ENCODE results near the gene DNAJC18.

- TF ChIP-seq, protein P1, sequence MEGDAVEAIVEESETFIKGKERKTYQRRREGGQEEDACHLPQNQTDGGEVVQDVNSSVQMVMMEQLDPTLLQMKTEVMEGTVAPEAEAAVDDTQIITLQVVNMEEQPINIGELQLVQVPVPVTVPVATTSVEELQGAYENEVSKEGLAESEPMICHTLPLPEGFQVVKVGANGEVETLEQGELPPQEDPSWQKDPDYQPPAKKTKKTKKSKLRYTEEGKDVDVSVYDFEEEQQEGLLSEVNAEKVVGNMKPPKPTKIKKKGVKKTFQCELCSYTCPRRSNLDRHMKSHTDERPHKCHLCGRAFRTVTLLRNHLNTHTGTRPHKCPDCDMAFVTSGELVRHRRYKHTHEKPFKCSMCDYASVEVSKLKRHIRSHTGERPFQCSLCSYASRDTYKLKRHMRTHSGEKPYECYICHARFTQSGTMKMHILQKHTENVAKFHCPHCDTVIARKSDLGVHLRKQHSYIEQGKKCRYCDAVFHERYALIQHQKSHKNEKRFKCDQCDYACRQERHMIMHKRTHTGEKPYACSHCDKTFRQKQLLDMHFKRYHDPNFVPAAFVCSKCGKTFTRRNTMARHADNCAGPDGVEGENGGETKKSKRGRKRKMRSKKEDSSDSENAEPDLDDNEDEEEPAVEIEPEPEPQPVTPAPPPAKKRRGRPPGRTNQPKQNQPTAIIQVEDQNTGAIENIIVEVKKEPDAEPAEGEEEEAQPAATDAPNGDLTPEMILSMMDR (IDR thresholded peaks at IDR 0.05): no peak
- TF ChIP-seq POLR2A (IDR thresholded peaks at IDR 0.05) (no peak), POLR2AphosphoS5 (IDR thresholded peaks at IDR 0.05) (no peak), EP300 (IDR thresholded peaks at IDR 0.05) (no peak)
Measured at GRCh38 chr5:139474890-139475791, 35.8 kb upstream of the DNAJC18 start.
